Measurements from ENCODE around the gene EFTUD2. TPM values are rescaled to one million over a fixed set of nuclear protein-coding genes. Genes with fewer than 3 reads are reported as not detected.
A peak's percentile ranks its signal among the peaks of the same experiment; 100 is the strongest.

Gene EFTUD2
- total RNA-seq, 1 experiment from 2014 or later: 215 TPM

DNA sequence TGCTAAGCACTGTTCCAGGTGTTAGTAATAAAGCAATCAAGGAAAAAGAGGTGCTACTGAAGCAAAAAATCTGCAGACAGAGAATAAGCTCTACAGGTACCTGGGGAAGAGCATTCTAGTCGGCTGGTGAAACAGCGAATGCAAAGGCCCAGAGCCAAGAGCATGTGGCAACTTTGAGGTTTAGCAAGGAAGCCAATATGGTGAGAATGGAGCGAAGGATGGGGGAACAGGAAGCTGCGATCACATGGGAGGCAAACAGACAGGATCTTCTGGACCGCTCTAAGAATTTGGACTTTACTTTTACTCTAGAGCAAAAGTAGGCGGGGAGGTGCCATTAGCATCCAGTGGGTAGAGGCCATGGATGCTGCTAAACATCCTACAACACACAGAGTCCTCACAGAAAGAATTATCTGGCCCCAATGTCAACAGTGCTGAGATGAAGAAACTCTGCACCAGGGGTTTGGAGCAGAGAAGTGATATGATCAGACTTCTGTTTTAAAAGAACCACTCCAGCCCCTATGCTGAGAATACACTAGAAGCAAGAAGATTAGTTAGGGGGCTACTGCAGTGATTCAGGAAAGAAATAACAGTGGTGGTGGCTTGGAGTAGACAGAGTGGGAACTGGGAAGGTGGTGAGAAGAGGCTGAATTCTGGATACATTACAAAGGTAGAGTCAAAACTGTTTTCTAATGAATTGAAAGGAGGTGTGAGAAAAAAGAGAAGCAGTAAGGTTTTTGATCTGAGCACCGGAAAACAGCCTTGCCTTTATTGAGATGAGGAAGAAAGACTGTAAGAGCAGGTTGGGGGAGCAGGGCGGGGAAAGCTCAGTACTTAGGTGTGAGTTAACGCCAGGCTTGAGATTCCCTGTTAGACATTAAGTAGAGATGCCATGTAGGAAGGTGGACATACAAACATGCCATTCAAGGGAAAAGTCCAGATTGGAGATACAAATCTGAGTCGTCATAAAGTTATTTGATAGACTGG lies 11.0 kb downstream of the EFTUD2 start:
- DNase-seq (ENCODE audit: low spot score): no peak

DNA sequence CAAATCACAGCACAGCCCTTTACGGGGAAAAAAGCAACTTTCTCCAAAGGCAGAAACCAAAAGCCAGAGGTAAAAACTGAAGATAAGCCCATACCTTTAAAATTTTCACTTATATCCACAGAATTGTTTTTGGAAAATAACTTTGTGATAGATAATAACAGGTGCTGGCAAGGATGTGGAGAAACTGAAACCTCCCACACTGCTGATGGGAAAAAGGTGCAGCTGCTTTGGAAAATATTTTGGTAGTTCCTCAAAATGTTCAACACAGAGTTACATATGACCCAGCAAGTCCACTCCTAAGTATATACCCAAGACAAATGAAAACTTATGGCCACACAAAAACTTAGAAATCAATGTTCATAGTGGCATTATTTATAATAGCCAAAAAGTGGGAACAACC lies 12.2 kb downstream of the EFTUD2 start:
- DNase-seq (ENCODE audit: low spot score): no peak

DNA sequence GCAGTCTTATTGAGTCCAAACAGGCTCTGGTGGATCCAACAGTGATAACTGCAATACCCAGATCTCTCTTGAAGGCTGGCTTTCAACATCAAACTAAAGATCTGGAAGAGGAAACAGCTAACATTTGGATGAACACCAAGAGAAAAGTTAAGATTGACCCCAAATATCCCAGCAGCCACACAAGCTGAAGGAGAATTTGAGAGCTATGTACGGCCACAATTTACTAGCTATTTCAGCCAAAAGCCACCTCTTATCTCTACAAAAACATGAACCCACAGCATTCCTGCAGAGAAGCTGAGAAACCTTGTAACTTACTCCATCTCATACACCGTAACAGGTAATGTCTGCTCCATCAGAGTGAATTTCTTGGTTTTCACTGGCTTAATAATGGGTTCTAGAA lies 14.3 kb downstream of the EFTUD2 start:
- no peak for DNase-seq (ENCODE audit: low spot score)

DNA sequence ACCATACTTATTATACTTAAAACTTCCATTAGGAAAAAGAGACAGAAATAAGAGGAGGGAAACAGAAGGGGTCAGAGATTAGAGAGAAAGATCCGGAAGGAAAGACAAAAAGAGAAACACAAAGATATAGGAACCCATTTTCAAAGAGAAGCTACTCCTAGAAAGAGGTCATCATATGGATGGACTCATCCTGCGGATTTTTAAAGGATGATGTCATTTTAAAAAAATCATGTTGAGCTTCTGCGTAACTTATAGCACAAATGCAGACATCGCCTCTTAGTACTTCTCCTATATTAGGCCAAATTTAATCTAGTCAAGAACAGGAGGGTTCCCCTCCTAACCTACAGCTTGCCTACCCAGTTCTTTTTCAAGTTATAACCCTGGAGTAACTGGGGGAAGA lies 18.1 kb downstream of the EFTUD2 start:
- DNase-seq (ENCODE audit: low spot score): no peak

DNA sequence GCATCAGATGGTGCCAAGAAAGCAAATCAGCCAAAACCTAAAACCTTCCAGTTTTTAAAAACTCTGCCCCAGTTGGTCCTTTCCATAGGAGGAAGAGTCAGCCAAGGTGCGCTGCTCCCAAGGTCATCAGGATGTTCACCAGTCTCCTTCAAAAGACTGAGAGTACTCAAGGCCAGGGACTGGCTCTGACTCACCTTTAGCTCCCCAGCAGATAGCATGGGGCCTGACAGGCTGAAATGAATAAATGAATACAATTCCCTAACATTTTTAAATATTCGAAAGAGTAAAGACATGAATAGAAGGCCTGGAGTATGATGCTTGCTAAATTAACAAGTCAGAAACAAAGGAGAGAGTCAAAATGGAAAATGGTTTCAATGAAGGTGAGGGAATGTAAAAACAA lies 19.2 kb downstream of the EFTUD2 start:
- DNase-seq (ENCODE audit: low spot score): no peak

DNA sequence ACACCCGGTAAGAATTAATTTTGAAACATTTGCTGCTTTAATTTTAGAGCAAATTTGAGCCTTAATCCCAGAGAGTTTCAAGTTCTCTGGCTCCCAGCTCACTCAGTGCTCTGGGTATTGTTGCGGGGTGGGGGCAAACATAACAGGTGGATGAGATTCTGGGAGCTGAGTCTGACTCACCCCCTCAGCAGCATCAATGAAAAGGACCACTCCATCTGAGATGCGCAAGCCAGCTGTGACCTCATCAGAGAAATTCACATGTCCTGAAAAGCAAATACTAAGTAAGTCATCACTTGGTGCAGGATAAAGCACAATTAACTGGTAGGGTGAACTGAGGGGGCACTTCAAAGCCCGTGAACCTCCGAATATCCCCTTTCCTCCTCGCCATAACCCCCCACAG lies 19.9 kb downstream of the EFTUD2 start:
- DNase-seq (ENCODE audit: low spot score): no peak

DNA sequence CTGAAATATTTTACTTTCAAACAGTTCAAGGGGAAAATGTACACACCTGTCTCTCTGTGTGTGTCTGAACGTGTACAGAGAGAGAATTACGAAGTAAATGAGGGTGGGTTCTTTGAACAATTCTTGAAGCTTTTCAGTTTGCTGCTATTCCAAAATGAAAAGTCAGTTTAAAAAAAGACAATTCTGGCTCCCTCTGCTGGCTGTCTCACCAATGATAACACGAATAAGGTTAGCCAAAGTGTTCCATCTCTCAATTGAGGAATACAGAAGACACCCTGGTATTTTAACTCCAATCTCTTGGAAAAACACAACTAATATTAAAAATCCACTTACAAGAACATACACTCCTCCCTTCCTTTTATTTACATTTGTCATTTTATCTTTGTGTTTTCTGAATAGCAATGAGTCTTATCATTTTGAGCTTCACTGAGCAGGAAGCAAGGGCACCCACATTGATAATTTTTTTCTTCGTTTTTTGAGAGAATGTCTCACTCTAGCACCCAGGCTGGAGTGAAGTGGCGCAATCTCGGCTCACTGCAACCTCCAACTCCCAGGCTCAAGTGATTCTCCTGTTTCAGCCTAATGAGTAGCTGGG lies 20.5 kb downstream of the EFTUD2 start:
- DNase-seq (ENCODE audit: low spot score): peak; percentile 47

DNA sequence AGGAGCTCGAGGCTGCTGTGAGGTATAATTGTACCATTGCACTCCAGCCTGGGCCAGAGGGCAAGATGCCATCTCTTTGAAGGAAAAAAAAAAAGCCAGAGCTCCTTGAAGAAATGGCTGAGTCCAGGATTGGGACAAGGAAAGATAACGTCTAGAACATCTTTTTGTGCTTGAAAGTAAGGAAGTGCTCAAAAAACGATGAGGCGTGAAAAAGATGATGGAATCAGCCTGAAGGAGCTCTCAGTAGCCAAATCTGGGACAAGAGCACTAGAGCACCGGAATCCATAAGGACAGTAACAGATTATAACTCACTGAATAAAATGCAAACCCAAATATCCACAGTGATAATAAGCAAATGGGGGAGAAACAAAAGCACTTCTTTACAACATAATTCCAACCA lies 22.1 kb downstream of the EFTUD2 start:
- DNase-seq (ENCODE audit: low spot score): no peak

DNA sequence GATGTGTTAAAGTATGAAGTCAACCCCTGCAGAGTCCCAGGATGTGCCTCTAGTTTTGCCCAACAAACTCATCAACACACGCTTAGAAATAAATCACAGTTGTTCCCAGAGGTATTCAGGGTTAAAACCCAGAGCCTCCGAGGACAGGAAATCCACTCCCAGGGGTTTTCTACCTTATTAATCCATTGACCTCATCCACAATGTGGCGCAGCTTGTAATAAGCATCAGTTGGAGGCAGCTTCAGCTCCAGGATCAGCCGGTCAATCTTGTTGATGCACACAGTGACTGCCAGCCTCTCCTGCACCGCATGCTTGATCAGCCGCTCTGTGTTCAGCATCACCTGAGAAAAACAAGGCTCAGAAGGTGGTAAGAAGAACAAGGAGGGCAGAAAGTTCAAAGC lies 23.5 kb downstream of the EFTUD2 start:
- no peak for DNase-seq (ENCODE audit: low spot score)

DNA sequence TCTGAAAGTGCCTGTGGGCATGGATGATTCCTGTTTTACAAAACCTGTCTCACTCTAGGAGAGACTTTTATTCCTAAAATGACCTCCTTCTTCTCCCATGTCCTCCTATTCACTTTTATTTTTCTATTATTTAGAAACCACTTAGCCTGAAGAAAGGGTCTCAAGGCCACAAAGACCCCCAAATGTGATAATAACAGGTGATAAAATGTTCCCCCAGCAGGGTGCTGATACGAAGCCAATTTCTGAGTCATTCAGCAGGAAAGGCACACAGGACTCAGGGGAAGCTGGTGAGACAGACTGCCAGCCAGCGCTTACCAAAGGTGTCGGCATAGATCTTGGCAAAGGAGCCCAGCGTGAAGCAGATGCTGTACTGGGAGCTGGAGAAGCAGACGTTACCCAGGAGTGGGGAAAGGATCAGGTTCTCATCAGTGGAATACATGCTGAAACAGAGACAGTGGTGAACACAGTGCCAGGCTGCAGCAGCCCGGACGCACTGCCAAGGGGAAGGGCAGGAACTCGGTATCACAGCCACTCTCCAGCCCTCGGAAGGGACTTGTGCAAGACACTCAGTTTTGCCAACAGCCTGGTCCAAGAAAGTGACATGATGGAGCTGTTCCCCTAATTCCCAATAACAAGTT lies 27.0 kb downstream of the EFTUD2 start:
- peak; percentile 67 for DNase-seq (ENCODE audit: low spot score)

DNA sequence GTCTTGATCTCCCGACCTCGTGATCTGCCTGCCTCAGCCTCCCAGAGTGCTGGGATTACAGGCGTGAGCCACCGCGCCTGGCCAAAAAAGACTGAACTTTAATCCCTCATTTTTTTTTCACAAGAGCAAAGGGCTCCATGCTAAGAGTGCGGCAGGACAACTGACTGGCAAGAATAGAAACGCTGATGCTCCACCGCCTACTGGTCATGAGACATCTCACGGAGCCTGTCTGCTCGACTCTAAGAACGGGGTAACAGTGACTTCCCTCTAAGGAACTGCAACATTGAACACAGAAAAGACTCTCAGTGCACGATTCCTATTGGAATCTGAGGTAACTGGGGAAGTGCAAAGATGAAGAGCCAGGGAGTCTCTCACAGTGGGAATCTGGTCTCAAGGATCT lies 27.7 kb downstream of the EFTUD2 start:
- DNase-seq (ENCODE audit: low spot score): no peak

DNA sequence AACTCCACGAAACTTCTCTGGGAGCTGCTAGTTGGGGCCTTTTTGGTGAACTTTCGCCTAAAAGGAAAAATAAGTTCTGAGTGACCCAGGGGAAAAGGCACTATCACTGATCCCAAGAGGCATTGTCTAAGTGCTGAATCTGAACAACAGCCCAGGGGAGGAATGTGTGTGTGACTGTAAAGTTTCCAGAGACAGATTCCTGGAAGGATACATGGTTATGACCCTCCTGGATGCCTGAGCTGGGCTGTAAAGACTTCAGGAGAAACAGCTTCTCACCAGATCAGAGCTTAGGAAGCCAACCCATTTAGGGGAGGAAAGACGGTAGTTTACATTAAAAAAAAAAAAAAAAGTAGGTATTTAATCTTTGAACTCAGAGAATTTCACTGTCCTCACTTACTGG lies 31.4 kb downstream of the EFTUD2 start:
- no peak for DNase-seq (ENCODE audit: low spot score)

DNA sequence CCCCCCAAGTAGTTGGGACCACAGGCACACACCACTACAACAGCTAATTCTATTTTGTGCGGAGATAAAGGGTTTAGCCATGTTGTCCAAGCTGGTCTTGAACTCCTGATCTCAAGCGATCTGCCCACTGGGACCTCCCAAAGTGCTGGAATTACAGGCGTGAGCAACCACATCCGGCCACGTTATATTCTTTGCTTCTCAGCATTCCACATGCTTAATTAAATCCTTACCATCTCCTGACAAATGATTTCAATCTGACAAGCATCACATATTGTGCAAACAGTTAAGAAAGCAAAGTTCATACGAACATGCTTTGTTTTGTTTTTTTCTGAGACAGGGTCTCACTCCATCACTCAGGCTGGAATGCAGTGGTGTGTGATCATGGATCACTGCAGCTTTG lies 33.3 kb downstream of the EFTUD2 start:
- DNase-seq (ENCODE audit: low spot score): peak; percentile 26

DNA sequence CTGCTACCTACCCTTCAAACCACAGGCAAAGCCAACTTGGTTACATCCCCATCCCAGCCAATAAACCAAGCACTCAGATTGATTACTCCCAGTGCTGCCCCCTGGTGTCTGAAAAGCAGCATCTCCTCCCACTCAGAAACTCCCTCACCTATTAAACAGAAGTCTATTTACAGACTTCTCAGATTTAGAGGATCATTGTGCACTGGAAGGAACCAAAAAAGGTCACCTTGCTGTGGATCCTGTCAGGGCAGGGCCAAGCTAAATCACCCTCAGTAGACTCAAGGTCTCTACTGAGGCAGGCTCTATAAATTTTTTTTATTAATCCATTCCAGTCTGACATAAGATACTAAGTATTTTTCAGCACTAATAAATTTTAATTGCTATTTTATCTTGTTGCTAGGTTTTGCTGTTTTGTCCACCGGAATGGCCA lies 34.0 kb downstream of the EFTUD2 start:
- DNase-seq (ENCODE audit: low spot score): peak; percentile 80

DNA sequence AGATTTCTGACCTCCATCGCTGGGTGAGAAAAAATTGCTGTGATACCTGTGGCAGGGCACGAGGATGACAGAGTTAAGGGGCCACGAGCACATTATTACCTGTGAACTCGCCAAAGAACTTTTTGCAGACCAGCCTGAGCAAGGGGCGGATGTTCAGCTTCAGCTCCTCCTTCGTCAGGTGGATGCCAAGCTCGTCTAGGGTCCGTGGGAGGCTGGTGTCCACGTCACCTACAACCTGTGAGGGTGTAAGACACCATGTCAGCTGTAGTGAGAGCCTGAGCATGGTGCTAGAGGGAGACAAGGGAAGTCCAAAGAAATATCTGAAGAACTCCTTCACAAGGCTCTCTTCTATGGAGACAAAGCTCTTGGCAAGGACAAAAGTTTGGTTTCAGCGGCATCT lies 34.4 kb downstream of the EFTUD2 start:
- DNase-seq (ENCODE audit: low spot score): no peak

DNA sequence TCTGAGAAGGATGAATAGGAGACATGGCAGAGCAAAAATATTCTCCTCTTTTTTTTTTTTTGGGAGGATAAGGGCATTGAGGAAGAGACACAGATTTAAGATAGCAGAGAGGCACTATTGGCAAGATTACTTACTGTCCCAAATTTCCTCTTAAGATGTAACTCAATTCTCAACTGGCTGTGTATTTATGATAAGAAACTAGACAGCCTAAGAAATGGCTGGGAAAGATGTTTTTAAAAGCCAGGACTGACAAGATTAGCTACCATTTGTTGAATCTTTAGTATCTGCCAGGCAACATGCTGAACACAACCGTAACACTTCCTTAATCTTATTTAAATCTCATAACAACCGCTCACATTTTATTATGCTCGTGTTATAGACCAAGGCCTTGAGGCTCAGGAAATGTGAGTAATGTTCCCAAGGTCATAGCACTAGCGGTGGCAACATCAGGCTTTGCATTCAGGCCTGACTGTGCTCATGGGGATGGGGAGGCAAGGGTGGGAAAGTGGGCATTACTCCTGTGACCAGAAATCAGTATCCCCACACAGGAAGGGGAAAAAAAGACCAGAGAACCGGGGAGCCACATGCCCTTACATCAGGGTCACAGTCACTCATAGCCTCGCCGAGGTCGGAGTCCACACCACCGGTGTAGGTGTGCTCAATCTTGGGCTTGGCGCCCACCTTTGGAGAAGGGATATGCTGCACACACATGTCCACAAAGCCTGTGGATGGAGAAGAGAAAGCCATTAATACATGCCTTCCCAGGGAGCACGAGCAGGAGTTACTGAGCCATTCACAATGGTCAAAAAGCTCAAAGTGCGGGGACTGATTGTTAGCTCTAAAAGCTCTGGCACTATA lies 36.0 kb downstream of the EFTUD2 start:
- DNase-seq (ENCODE audit: low spot score): no peak

DNA sequence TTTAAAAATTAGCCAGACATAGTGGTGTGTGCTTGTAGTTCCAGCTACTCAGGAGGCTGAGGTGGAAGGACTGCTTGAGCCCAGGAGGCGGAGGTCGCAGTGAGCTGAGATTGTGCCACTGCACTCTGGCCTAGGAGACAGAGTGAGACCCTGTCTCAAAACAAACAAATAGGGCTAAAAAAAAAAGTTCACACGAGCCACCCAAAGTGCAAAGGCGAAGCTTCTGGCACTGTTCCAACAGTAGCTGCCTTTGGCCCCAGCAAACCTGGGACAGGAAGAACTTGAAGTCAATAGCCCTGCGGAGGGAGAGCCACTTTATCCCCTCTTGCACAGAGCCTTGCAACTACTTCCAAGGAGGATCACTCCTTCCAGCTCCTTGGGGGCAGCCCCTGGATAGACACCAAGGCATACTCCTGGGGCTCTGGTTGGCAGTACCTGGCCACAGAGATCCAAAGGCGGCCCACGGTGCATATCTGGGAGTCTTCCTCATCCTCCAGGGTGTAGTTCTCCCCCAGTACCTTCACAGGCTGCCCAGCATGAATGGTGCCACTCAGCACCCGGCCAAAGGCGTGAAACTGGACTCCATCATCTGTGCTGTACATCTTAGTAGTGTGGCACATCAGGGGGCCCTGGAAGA lies 36.8 kb downstream of the EFTUD2 start:
- DNase-seq (ENCODE audit: low spot score): no peak

DNA sequence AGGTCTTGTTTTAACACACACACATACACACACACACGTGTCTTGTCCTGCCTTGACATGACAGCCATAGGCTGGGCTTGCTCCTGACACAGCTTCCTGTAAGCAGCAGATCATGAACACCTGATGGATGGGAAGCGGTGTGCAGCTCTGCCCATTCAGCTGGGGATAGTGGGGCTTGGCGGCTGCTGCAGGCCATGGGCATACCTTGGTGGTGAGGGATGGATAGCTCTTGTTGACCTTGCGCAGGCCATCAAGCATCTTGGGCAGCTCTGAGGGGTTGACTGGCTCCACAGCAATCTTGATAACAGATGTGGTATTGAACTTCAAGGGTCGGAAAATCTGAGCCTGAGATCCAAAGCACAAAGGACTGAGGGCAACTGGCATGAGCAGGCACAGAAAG lies 39.5 kb downstream of the EFTUD2 start:
- no peak for DNase-seq (ENCODE audit: low spot score)

DNA sequence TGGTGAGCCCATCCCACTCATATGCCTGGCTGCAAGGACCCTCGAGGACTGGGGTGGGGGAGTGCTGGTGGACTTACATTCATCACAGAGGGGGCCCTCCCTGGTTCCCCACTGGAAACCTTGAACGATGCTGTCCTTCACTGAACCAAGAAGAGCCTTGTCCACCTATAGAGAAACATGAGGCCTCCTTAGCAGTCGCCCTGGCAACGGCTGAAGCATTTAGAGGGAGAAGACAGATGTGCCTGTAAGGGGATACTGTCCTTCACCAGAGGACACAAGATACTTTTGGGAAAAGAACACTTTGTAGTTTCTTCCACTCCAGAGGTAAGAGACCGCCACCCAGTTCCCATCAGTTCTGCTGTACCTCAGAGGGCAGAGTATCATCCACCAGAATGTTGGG lies 45.1 kb downstream of the EFTUD2 start:
- no peak for DNase-seq (ENCODE audit: low spot score)

DNA sequence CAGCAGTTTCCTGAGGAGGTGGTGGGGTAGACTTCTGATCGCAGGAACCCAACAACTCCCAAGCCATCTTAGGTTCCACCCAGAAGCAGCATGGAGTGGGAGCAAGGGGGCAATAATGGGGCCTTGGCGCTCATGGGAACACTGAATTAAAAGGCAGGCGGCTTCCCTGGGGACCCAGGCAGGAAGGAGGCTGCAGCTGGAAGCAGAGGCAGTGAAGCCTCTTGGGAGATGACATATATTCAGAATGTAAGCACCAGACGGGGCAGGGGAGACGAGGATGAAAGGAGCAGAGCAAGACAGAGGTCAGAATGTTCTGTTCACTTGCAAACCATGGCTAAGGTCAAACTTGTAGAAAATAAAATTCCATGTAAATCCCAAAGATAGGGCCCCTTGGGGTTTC lies 48.6 kb downstream of the EFTUD2 start:
- no peak for DNase-seq (ENCODE audit: low spot score)

DNA sequence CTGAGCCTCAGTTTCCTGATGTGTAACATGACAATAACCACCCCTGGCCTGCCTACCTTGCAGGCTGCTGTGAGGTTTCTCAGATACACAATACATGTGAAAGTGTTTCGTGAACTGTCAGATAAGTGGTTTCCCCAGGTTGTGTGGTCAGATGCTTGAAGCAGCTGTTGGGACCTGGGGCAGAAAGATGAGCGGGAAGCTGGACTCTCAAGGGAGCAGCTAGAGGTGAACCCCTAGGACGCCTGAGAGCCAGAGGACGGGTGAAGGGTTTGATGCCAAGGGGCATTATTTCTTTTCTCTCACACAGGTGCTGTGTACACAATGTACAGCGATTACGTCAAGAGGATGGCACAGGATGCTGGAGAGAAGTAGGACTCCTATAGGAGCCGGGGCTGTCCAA lies 49.2 kb downstream of the EFTUD2 start:
- DNase-seq (ENCODE audit: low spot score): no peak
